ENCODE data around the gene SPOCK1.

Gene SPOCK1

GRCh38 chr5:137294604-137295003, 204.5 kb downstream of the SPOCK1 start:
- DNase-seq (ENCODE audit: low spot score) = no peak

GRCh38 chr5:137292461-137293027, 206.6 kb downstream of the SPOCK1 start:
- no peak for DNase-seq (ENCODE audit: low spot score)

GRCh38 chr5:137291436-137291835, 207.7 kb downstream of the SPOCK1 start:
- DNase-seq (ENCODE audit: low spot score) = no peak

GRCh38 chr5:137291031-137291430, 208.1 kb downstream of the SPOCK1 start:
- no peak for DNase-seq (ENCODE audit: low spot score)

- DNase-seq (ENCODE audit: low spot score) = no peak
Observed at GRCh38 chr5:137290373-137290772, 208.8 kb downstream of the SPOCK1 start.

GRCh38 chr5:137289856-137290255, 209.3 kb downstream of the SPOCK1 start:
- no peak for DNase-seq (ENCODE audit: low spot score)

- DNase-seq (ENCODE audit: low spot score) = no peak
Observed at GRCh38 chr5:137287569-137287968, 211.6 kb downstream of the SPOCK1 start.

- no peak for DNase-seq (ENCODE audit: low spot score)
Observed at GRCh38 chr5:137286025-137286610, 213.0 kb downstream of the SPOCK1 start.

GRCh38 chr5:137283801-137284200, 215.3 kb downstream of the SPOCK1 start:
- DNase-seq (ENCODE audit: low spot score) = no peak

GRCh38 chr5:137282216-137282615, 216.9 kb downstream of the SPOCK1 start:
- DNase-seq (ENCODE audit: low spot score) = no peak

- DNase-seq (ENCODE audit: low spot score) = no peak
Observed at GRCh38 chr5:137281201-137281600, 217.9 kb downstream of the SPOCK1 start.

- DNase-seq (ENCODE audit: low spot score) = no peak
Observed at GRCh38 chr5:137280656-137281055, 218.5 kb downstream of the SPOCK1 start.

GRCh38 chr5:137279521-137280231, 219.4 kb downstream of the SPOCK1 start:
- no peak for DNase-seq (ENCODE audit: low spot score)

GRCh38 chr5:137278476-137278875, 220.7 kb downstream of the SPOCK1 start:
- DNase-seq (ENCODE audit: low spot score) = no peak

- DNase-seq (ENCODE audit: low spot score) = no peak
Observed at GRCh38 chr5:137275083-137275482, 224.0 kb downstream of the SPOCK1 start.

- no peak for DNase-seq (ENCODE audit: low spot score)
Observed at GRCh38 chr5:137273511-137273910, 225.6 kb downstream of the SPOCK1 start.

GRCh38 chr5:137272831-137273230, 226.3 kb downstream of the SPOCK1 start:
- no peak for DNase-seq (ENCODE audit: low spot score)

GRCh38 chr5:137269946-137270345, 229.2 kb downstream of the SPOCK1 start:
- DNase-seq (ENCODE audit: low spot score) = no peak

GRCh38 chr5:137269274-137269673, 229.9 kb downstream of the SPOCK1 start:
- no peak for DNase-seq (ENCODE audit: low spot score)

- no peak for DNase-seq (ENCODE audit: low spot score)
Observed at GRCh38 chr5:137268646-137269045, 230.5 kb downstream of the SPOCK1 start.

- DNase-seq (ENCODE audit: low spot score) = no peak
Observed at GRCh38 chr5:137266186-137266585, 232.9 kb downstream of the SPOCK1 start.

GRCh38 chr5:137265457-137265856, 233.7 kb downstream of the SPOCK1 start:
- no peak for DNase-seq (ENCODE audit: low spot score)

GRCh38 chr5:137264573-137264972, 234.6 kb downstream of the SPOCK1 start:
- no peak for DNase-seq (ENCODE audit: low spot score)

GRCh38 chr5:137264041-137264440, 235.1 kb downstream of the SPOCK1 start:
- DNase-seq (ENCODE audit: low spot score) = no peak
